GM23338 (cell line): ENCODE results near the gene NCKAP5.

Experiments used
- CTCF ChIP-seq, 2 experiments: fragments of 200-600 bp in 1 of 2; sonication (generic) in 1 of 2; conservative IDR thresholded peaks; 2 replicates each; pipeline versions ENCODE4 v1.5.1 to v1.6.1; 2016 to 2017; ENCODE audit warnings: antibody characterized with exemption in 2 of 2, low read depth in 2 of 2, mild to moderate bottlenecking in 2 of 2, moderate library complexity in 1 of 2
- EZH2 ChIP-seq: fragments of 200-600 bp; sonication (generic); IDR thresholded peaks from one replicate; pipeline ENCODE4 v1.8.0; 2017; ENCODE audit warnings: antibody characterized with exemption, mild to moderate bottlenecking, low read depth; ENCODE audit not compliant: unreplicated experiment
- EZH2phosphoT487 ChIP-seq: fragments of 200-600 bp; sonication (generic); IDR thresholded peaks from one replicate; pipeline ENCODE4 v1.8.1; 2018; ENCODE audit warnings: antibody characterized with exemption; ENCODE audit not compliant: unreplicated experiment
- JUNB ChIP-seq: IDR thresholded peaks from one replicate; pipeline ENCODE4 v1.6.1; 2016; ENCODE audit warnings: antibody characterized with exemption; ENCODE audit not compliant: unreplicated experiment
- POLR2AphosphoS5 ChIP-seq: IDR thresholded peaks from 2 replicates; pipeline ENCODE4 v1.6.1; 2016; ENCODE audit warnings: antibody characterized with exemption, low read depth
- ZNF114 ChIP-seq: fragments of 250-450 bp; sonication (Bioruptor Pico); IDR thresholded peaks from 2 replicates; pipeline ENCODE4 v1.5.0; 2020; ENCODE audit warnings: mild to moderate bottlenecking, moderate library complexity
- TF ChIP-seq, protein P1 (sequence below): IDR thresholded peaks from one replicate; pipeline ENCODE4 v1.6.1; 2018; ENCODE audit warnings: antibody characterized with exemption; ENCODE audit not compliant: unreplicated experiment

DNA sequence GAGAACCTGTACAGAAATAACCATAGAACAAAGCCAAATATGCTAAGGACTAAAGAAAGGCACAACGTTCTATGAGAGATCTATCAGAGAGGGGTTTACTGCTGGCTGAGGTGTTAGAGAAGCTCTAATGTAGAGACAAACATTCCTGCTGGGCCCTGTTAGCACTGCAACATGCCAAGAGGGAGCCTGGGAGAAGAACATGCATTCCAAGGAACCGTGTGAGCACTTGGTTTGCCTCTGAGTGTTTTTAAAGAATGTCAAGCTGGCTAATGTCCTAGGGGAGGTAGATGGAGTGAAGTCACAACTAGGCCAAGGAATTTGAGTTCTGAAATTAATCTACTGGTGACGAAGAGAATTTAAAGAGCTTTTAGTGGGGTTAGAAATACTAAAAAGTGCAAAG, 514.0 kb downstream of the NCKAP5 start:
- TF ChIP-seq CTCF (conservative IDR thresholded peaks at IDR 0.05; ENCODE audit: low read depth in 2 of 2) (no peak), POLR2AphosphoS5 (no peak), JUNB (no peak), EZH2phosphoT487 (no peak), EZH2 (no peak), ZNF114 (CRISPR knock-in tag) (no peak)
- TF ChIP-seq, protein P1, sequence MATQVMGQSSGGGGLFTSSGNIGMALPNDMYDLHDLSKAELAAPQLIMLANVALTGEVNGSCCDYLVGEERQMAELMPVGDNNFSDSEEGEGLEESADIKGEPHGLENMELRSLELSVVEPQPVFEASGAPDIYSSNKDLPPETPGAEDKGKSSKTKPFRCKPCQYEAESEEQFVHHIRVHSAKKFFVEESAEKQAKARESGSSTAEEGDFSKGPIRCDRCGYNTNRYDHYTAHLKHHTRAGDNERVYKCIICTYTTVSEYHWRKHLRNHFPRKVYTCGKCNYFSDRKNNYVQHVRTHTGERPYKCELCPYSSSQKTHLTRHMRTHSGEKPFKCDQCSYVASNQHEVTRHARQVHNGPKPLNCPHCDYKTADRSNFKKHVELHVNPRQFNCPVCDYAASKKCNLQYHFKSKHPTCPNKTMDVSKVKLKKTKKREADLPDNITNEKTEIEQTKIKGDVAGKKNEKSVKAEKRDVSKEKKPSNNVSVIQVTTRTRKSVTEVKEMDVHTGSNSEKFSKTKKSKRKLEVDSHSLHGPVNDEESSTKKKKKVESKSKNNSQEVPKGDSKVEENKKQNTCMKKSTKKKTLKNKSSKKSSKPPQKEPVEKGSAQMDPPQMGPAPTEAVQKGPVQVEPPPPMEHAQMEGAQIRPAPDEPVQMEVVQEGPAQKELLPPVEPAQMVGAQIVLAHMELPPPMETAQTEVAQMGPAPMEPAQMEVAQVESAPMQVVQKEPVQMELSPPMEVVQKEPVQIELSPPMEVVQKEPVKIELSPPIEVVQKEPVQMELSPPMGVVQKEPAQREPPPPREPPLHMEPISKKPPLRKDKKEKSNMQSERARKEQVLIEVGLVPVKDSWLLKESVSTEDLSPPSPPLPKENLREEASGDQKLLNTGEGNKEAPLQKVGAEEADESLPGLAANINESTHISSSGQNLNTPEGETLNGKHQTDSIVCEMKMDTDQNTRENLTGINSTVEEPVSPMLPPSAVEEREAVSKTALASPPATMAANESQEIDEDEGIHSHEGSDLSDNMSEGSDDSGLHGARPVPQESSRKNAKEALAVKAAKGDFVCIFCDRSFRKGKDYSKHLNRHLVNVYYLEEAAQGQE: no peak
